Adrenal gland (tissue), 5 donors: ENCODE results near the gene SAMD4B.

Experiments used
- CTCF ChIP-seq, 6 experiments: fragments of 450-650 bp in 4 of 6; fragments of 200-600 bp in 2 of 6; sonication (generic) in 1 of 6; IDR thresholded peaks; 1 replicate in 5 of 6; 2 replicates in 1 of 6; pipeline versions ENCODE4 v1.5.1 to v1.8.0; 2016 to 2021; ENCODE audit warnings: antibody characterized with exemption in 6 of 6, mild to moderate bottlenecking in 2 of 6, moderate library complexity in 1 of 6
- POLR2A ChIP-seq, 2 donors: fragments of 450-650 bp; IDR thresholded peaks; one replicate each; pipeline ENCODE4 v1.6.1; 2017; ENCODE audit warnings: antibody characterized with exemption in 2 of 2, mild to moderate bottlenecking in 2 of 2, moderate library complexity in 1 of 2
- donor health status: DM: no; HTN: no; CAD: no.

- TF ChIP-seq CTCF (IDR thresholded peaks at IDR 0.05) (no peak), POLR2A (IDR thresholded peaks at IDR 0.05) (no peak)
Measured at GRCh38 chr19:39310558-39311311, 31.5 kb upstream of the SAMD4B start.
